HG02884 (cell line): ENCODE measurements around the gene F7.
"Not testable (repeated sequence)": the region's sequence is repeated elsewhere in the genome, so short reads cannot be mapped to it uniquely, and the experiment has no call there.

Experiments used
- ATAC-seq: cut with Tn5 transposase; IDR thresholded peaks from one replicate; pipeline ENCODE4 v1.9.1; 2021; ENCODE audit warnings: mild to moderate bottlenecking, moderate library complexity; ENCODE audit not compliant: unreplicated experiment

F7 gene

DNA sequence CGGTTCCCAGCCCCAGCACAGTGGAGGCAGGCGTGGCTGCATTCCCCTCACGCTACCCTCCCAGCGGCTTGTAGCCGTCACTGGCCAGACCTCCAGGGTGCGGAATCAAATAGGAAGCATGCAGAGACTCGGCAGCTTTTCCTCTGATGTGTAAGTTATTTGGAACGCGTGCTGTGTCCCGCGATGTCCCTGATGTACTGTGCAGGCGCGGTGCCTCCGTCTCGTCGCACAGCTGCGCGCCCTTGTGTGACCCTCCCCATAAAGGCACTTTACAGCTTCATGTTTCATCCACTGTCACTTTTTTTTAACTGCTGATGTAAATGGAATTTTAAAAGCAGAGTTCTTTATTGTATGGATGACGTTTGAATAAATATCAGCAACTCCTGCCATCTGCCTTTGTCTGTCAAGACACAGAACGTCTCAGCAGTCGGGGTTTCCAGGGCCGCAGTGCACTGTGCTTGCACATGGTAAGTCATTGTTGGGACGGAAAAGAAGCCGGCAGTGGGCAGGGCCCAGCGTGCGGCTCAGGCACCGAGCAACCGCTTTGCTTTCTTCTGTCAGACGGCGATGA lies 7.3 kb upstream of the F7 start:
- ATAC-seq, result no peak

DNA sequence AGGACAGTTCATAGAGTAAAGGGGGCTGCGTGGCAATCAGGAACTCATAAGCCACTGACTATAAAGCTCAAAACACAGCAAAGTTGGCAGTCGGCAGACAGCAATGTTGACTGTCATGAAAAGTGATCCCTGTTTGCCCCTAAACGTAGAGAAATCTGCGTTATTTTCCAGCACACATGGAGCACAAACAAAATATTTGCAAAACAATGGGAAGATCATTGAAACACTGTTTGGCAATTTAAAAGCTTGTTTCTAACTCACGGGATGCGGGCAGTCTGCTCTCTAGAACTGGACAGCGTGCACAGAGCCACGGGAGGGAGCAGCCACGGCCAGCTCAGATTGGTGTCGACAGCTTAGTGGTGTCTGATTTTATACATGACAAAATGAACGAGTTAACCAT lies 6.4 kb upstream of the F7 start:
- ATAC-seq, result no peak

DNA sequence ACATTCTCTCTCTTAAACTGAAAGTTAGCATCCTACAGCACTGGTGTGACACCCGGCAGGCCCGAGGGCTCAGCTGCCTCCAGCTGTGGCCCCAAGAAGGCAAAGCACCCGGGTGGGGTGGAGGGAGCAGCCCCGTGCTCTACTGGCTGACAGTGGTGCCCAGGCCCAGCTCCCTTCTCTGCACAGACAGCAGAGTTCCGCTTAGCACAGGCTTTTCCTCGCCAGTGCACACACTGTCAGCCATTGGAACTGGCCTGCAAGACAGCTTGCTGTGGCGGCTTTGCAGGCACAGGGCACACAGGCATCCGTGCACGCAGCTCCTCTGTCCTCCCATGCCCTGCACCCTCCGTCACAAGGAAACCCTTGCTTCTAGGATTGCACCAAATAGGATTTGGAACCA lies 3.3 kb upstream of the F7 start:
- ATAC-seq, result not testable (repeated sequence)

GRCh38 chr13:113102727-113103126 lies 2.9 kb upstream of the F7 start:
- ATAC-seq, result no peak

DNA sequence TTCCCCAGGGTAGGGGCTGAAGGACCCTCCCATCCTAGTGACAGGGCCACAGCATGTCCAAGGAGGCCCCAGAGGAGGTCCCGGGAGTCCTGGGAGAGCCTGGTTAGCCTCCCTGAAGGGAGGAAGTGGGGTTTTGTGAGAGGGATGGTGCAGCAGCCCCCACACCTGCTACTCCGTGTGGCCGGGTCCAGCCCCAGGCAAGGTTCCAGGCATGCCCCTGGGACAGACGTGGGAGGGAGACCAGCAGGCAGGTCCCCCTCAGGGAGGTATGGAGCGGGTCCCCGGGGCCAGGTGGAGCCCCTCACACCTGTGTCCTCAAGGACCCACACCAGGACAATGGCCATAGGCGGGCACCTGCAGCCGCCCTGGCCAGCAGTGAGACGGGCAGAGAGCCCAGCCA lies 1.9 kb upstream of the F7 start:
- ATAC-seq, result no peak

- ATAC-seq, result no peak
Observed at GRCh38 chr13:113105921-113106452, 396 bp downstream of the F7 start.

GRCh38 chr13:113106711-113107351 lies 1.2 kb downstream of the F7 start:
- ATAC-seq, result no peak

GRCh38 chr13:113108521-113108920 lies 2.9 kb downstream of the F7 start:
- ATAC-seq, result not testable (repeated sequence)

GRCh38 chr13:113109151-113110047 lies 3.8 kb downstream of the F7 start:
- ATAC-seq, result no peak

GRCh38 chr13:113110048-113110851 lies 4.7 kb downstream of the F7 start:
- ATAC-seq, result no peak

DNA sequence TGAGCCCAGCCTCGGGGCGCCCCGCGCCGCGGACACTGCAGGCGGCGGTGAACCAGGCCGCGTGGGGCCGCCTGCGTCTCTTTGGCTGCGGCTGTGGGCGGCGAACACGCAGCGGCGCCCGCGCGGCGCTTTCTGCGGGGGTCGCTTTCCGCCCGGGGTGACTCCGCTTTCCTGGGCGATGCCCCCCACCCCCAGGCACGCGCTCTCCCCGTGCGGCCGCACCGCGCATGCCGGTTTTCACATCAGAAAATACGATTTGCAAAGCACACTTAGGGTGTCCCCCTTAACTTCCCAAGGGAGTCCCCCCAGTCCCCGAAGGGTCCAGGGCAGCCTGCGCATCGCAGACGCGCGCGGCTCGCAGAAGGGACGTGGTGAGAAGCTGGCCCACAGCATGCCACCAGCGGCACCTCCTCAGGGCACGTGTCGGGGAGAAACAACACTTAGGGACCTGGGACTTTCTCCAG lies 5.3 kb downstream of the F7 start:
- no peak for ATAC-seq

GRCh38 chr13:113111821-113112220 lies 6.2 kb downstream of the F7 start:
- not testable (repeated sequence) for ATAC-seq

DNA sequence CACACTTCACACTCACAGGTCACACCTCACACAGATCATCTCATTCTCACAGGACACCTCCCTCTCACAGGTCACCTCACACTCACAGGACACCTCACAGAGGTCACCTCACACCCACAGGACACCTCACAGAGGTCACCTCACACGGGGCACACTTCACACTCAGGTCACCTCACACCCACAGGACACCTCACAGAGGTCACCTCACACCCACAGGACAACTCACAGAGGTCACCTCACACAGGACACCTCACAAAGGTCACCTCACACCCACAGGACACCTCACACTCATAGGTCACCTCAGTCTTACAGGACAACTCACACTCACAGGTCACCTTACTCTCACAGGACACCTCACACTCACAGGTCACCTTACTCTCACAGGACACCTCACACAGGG lies 6.9 kb downstream of the F7 start:
- ATAC-seq, result not testable (repeated sequence)

- no peak for ATAC-seq
Observed at GRCh38 chr13:113112893-113113845, 7.6 kb downstream of the F7 start.

- ATAC-seq, result no peak
Observed at GRCh38 chr13:113113846-113114271, 8.3 kb downstream of the F7 start.

DNA sequence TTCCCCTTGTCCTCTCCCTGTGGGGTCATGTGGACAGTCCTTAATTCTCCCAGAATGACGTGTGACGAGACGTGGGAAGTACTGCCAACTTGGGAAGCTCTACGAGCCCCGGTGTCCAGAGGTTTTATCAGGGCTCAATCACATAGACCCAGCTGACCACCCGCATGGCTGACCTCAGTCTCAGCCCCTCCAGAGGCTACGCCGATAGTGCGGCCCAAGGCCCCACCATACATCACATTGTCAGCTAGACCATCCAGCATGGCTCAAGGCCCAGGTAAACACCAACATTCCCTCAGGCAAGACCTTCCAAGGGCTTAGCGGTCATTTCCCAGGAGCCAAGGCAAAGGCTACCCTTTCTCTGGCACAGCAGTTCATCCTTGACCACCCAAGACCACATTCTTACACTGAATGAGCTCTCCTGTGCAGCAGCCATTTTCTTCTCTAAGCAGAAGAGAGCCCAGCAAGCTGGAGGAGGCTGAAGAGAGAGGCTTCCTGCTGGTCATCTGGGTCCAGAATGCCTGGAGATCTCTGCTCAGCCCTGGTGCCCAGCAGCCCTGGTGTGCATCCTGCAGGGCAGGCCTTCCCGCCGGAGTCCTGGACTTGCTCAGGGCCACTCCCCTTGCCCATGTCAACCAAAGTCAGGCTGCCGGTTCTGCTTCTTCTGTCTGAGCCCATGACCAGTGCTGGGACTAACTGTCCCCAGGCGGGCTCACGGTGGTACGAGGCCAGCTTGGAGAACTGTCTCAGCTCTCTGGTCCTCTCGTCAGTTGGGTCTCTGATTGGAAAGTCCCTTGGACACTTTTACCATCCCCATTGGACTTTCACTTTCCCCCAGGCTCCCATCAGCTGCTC lies 9.1 kb downstream of the F7 start:
- ATAC-seq, result no peak

GRCh38 chr13:113115363-113116205 lies 10.0 kb downstream of the F7 start:
- ATAC-seq, result no peak
